Measurements from ENCODE around the gene NEURL1B.

Gene NEURL1B

GRCh38 chr5:172730981-172731679, 90.1 kb downstream of the NEURL1B start:
- DNase-seq (ENCODE audit: low read depth in 2 of 2) = no peak

DNA sequence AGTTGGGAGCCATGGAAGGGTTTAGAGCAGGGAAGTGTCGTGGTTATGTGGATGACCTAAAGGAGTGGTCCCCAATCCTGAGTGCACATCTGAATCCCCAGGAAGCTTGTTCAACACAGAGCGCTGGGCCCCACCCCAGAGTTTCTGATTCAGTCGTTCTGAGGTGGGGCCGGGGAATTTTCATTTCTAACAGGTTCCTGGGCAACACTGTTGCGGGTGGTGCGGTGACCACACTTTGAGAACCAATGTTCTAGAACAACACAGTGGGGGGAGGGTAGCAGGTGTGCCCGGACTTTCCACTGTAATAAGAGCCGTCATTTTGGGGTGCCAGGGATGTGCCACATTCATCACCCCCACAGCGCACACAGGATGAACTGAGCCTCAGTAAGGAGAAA, 90.6 kb downstream of the NEURL1B start:
- no peak for DNase-seq (ENCODE audit: low read depth in 2 of 2)

DNA sequence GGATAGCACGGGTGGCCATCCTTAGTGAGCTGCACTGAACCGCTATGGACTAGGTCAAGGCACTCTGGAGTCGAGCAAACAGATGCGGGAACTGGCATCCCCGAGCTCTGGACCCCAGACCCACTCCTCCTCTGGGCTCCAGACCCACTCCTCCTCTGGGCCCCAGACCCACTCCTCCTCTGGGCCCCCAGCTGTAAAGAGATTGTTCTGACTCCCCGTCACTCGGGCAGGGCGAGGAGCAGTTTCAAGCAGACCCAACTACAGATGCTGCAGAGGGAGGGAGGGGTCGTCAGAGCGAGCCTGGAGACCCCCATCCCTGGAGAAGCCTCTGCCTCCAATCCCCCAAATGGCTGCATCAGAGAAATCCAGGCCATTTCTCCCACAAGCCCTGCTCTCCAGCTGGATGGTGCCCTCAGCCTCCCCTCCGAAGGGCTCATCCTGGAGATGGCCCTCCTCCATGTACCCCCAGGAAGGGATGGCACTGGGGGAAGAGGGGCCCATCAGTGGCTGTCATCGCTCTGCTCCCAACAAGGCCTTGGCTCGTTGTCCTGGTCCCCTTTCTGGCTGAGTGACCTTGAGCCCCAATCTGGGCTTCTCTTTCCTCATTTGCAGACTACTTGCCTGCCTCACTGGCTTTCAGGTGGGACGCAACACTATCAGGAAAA, 91.3 kb downstream of the NEURL1B start:
- DNase-seq (ENCODE audit: low read depth in 2 of 2) = no peak

- no peak for DNase-seq (ENCODE audit: low read depth in 2 of 2)
Observed at GRCh38 chr5:172733131-172733973, 92.3 kb downstream of the NEURL1B start.

DNA sequence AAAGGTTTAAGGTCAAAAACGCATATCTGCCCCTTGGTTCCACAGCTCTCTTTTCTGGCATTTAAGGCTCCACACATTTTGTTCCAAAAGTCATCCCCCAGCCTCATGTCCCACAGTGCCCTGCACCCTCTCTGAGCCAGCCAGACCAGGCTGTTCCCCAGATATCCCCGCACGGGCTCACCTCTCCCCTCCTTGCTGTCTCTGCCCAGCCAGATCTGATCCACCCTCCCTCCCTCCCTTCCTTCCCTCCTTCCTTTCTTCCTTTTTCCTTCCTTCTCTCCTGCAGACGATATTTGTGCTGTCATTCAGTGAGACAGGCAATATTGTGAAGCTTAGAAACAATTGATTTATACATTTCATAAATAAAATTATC, 92.9 kb downstream of the NEURL1B start:
- no peak for DNase-seq (ENCODE audit: low read depth in 2 of 2)

DNA sequence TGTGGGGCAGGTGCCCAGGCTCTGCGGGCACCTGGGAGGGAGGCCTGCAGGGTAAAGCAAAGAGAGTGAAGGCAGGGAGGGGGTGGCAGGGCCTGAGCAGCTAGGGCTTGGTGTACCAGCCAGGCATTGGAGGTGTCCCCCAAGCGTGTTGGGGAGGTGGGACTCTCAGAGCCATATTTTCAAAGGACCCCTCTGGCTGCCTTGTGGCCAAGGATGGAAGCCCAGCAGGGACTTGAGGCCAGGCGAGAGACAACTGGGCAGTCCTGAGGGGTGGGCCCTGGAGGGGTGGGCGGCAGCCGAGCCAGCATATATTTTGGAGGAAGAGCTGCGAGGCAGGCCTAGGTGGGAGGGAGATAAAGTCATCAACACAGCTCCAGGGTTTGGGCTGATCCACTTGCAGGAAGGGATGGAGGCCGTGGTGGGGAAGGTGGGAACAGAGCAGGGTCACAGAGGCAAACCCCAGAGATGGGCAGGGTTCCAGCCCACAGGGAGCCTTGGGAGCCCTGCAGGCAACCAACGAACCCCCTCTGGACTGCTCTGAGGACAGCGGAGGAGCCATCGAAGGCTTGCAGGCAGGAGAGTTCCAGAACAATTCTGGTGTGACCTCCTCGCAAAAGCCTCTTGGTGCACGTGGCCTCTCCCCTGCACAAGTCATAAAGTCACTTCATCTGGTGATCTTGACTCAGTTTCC, 94.2 kb downstream of the NEURL1B start:
- no peak for DNase-seq (ENCODE audit: low read depth in 2 of 2)

GRCh38 chr5:172736508-172737135, 95.6 kb downstream of the NEURL1B start:
- no peak for DNase-seq (ENCODE audit: low read depth in 2 of 2)

- no peak for DNase-seq (ENCODE audit: low read depth in 2 of 2)
Observed at GRCh38 chr5:172739375-172739774, 98.3 kb downstream of the NEURL1B start.

DNA sequence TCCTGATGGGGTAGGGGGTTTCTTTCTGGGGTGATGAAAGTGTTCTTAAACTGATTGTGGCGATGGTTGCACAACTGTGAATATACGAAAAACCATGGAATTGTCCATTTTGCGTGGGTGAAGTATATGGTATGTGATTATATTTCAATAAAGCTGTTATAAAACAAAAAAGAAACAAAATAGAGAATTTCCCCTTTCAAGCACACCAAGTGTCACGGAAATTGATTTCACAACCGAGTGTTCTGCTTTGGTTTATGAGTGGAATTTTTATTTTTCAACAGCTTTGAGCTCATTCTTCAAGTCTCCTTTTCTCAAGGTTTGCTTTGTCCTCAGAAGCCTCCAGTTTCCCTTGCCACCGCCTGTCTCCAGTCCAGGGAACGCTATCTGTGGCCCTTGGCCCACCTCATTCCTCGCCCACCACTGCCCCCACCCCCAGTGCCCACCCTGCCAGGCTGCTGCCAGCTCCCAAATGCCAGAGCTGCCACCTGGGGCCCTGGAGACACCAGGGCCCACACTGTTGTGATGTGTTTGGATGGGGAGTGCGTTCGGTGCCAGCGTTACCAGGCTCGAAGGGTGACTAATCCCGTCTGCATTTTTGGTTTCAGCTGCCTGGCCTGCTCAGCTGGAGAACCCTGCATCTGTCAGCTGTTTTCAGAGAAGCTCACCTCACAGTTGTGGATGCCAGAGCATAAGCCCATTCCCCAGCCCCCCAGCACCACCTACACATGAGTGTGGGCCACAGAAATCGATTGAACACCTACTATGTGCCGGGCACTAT, 99.6 kb downstream of the NEURL1B start:
- DNase-seq (ENCODE audit: low read depth in 2 of 2) = no peak

Measured in stimulated activated CD4-positive, alpha-beta T cell treated with anti-CD3 and anti-CD28 coated beads, Interleukin-15, amount 100 ng/mL, for 48 hours (primary cell).